Esophagus (tissue), 2 donors: ENCODE measurements around the gene ACACA. TPM values are rescaled to one million over a fixed set of nuclear protein-coding genes. Genes with fewer than 3 reads are reported as not detected.

Experiments used
- H3K27ac ChIP-seq, 2 donors: one replicate each; pipeline ENCODE4 v1.5.1; 2013; ENCODE audit warnings: low read depth in 2 of 2, mild to moderate bottlenecking in 2 of 2, inconsistent platforms in 1 of 2, low read length in 1 of 2, moderate library complexity in 1 of 2
- H3K27me3 ChIP-seq, 2 donors: one replicate each; pipeline ENCODE4 v1.6.1; 2013; ENCODE audit warnings: low read length in 2 of 2, control low read depth in 1 of 2, mild to moderate bottlenecking in 1 of 2; ENCODE audit not compliant: insufficient read depth in 2 of 2, control insufficient read depth in 1 of 2
- H3K36me3 ChIP-seq, 2 donors: one replicate each; pipeline ENCODE4 v1.6.1; 2013; ENCODE audit warnings: low read length in 1 of 2; ENCODE audit not compliant: control insufficient read depth in 2 of 2, insufficient read depth in 2 of 2
- H3K4me1 ChIP-seq, 2 donors: one replicate each; pipeline ENCODE4 v1.6.1; 2013; ENCODE audit warnings: low read length in 1 of 2; ENCODE audit not compliant: control insufficient read depth in 2 of 2, insufficient read depth in 2 of 2
- H3K4me3 ChIP-seq, 2 donors: one replicate each; pipeline ENCODE4 v1.5.1; 2013; ENCODE audit warnings: low read length in 2 of 2, mild to moderate bottlenecking in 2 of 2, low read depth in 1 of 2, moderate library complexity in 1 of 2
- H3K9me3 ChIP-seq, 2 donors: one replicate each; pipeline ENCODE4 v1.6.1; 2013; ENCODE audit warnings: mild to moderate bottlenecking in 2 of 2, low read depth in 1 of 2, low read length in 1 of 2, moderate library complexity in 1 of 2; ENCODE audit not compliant: control insufficient read depth in 2 of 2, insufficient read depth in 1 of 2
- WGBS, 2 donors: extraction: QIAGEN DNeasy Blood & Tissue Kit; methylation state at CpG; one replicate each; pipeline ENCODE4 v1.1.7; 2013; 5-methylcytosine and 5-hydroxymethylcytosine counted together
- polyA plus RNA-seq, 2 donors: library from polyadenylated mRNA; stranded (reverse); fragments of 200-250 nt; gene quantifications; one replicate each; pipeline ENCODE4 v1.2.3, GENCODE V29; 2013
- donor health status: healthy with polysubstance abuse.
- donor health status: Bipolar disorder and iron deficiency.

The ACACA gene
- polyA plus RNA-seq, 2 donors, result 20.0 to 25.4 TPM

- Histone ChIP-seq H3K4me1 (no peaks in the 10 kb centered on the region), H3K27ac (no peak overlapping the region), H3K4me3 (no peak overlapping the region), H3K27me3 (no peaks in the 10 kb centered on the region), H3K36me3 (peaks cover 0 to 3% of the 10 kb centered on the region in 2 donors), H3K9me3 (no peaks in the 10 kb centered on the region)
- WGBS, 2 donors, result 71 to 80% methylated on average over 1 of the region's 1 CpG
These were observed 120.2 kb downstream of the ACACA start for GRCh38 chr17:37286430-37286829.

GRCh38 chr17:37284191-37284590 lies 122.4 kb downstream of the ACACA start:
- Histone ChIP-seq H3K4me1 (no peaks in the 10 kb centered on the region), H3K27ac (no peak overlapping the region), H3K9me3 (no peaks in the 10 kb centered on the region), H3K36me3 (peaks cover 0 to 3% of the 10 kb centered on the region in 2 donors), H3K27me3 (no peaks in the 10 kb centered on the region), H3K4me3 (no peak overlapping the region)
- WGBS, 2 donors, result 63 to 66% methylated on average over 2 of the region's 2 CpGs

DNA sequence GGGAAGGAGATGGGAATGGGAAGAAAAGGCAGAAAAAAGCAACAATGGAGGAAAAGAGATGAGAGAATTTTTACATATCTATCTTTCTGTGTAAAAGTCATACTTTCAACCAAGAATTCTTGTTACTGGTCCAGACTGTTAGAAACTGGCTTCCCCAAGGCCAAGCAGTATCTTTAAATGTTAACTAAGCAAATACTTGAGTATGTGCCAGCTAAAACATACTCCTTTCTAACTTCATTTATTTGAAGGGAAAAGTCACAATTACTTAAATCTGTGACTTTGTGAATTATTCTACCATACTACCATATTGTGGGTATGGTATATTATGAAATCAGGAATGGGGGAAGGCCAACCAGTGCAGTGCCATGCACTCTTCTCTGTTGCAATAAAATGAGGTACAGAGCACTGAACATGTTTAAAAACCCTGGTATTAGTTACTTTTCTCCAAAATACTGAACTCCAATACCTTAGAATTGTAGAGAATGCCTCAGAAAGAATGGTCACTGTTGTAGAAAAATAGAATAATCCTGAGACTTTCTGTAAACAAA lies 123.1 kb downstream of the ACACA start:
- no peaks in the 10 kb centered on the region for H3K4me1 ChIP-seq
- no peaks in the 10 kb centered on the region for H3K27me3 ChIP-seq
- no peak overlapping the region for H3K4me3 ChIP-seq
- no peaks in the 10 kb centered on the region for H3K9me3 ChIP-seq
- H3K36me3 ChIP-seq, result peaks cover 0 to 3% of the 10 kb centered on the region in 2 donors
- H3K27ac ChIP-seq, result no peak overlapping the region

DNA sequence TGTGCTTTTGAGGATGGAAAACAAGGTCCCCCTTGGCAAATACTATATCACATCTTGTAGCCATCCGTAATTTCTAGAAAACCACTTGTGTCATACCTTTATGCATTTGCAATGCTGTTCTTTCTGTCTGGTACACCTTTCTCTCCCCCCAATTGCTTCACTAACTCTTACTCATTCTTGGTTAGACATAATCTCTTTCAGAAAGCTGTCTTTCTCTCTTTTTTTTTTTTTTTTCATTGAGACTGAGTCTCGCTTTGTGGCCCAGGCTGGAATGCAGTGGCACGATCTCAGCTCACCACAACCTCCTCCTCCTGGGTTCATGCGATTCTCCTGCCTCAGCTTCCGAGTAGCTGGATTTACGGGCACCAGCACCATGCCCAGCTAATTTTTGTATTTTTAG lies 125.8 kb downstream of the ACACA start:
- Histone ChIP-seq H3K36me3 (peaks cover 0 to 3% of the 10 kb centered on the region in 2 donors), H3K9me3 (no peaks in the 10 kb centered on the region), H3K27ac (no peak overlapping the region), H3K4me1 (no peaks in the 10 kb centered on the region), H3K4me3 (no peak overlapping the region), H3K27me3 (no peaks in the 10 kb centered on the region)
- WGBS, 2 donors, result 96 to 97% methylated on average over 6 of the region's 6 CpGs

DNA sequence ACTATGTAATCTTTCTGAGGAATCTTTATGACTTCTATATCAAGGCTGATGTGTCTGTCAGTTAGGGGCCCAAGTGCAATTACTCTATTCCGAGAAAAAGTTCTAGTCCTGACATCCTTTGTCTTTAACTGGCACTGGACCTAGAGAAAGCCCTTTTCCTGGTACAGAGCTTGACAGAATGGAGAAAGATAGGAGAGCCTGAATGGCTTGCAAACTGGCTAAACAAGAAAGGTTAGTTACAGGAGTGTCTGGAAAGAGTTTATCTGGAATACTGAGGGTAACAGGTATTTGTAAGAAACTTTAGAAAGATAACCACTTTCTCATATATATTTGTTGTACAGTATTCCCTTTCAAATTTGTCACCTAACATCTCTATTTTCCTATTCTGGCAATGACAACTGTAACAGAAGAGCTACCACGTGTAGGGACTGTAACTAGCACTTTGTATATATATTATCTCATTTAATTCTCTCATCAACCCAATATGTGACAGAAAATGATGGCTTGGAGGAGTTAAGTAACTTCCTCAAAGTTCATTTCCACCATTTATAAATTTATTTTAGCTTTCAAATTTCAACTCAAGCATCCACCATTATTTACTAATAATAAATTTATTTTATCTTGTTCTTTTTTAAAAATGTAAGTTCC lies 128.3 kb downstream of the ACACA start:
- 43 to 52% methylated on average over 2 of the region's 2 CpGs for WGBS, 2 donors
- no peaks in the 10 kb centered on the region for H3K9me3 ChIP-seq
- H3K4me3 ChIP-seq, result no peak overlapping the region
- peaks cover 3 to 4% of the 10 kb centered on the region in 2 donors for H3K36me3 ChIP-seq
- H3K27me3 ChIP-seq, result no peaks in the 10 kb centered on the region
- H3K4me1 ChIP-seq, result no peaks in the 10 kb centered on the region
- no peak overlapping the region for H3K27ac ChIP-seq

DNA sequence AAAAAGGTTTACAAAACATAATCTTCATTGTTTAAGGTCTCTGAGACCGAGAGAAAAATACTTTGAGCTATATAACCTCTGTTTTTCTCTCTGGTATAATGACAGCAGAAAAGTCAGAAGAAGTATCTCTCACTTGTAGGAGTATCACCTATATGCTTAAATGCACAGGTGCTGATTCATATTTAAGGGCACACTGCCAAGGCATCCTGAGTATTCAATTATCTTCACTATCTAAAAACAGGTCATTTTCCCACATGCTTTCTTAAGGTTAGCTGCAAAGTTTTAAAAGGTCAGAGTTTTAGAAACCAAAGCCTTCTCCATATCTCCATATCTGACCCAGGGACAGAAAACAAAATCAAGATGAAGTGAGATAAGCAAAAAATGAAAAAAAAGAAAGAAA lies 130.2 kb downstream of the ACACA start:
- H3K4me1 ChIP-seq, result no peaks in the 10 kb centered on the region
- no peak overlapping the region for H3K27ac ChIP-seq
- peaks cover 0 to 4% of the 10 kb centered on the region in 2 donors for H3K36me3 ChIP-seq
- H3K9me3 ChIP-seq, result no peaks in the 10 kb centered on the region
- no peak overlapping the region for H3K4me3 ChIP-seq
- no peaks in the 10 kb centered on the region for H3K27me3 ChIP-seq
- 0% methylated on average over 1 of the region's 1 CpG for WGBS, 2 donors

DNA sequence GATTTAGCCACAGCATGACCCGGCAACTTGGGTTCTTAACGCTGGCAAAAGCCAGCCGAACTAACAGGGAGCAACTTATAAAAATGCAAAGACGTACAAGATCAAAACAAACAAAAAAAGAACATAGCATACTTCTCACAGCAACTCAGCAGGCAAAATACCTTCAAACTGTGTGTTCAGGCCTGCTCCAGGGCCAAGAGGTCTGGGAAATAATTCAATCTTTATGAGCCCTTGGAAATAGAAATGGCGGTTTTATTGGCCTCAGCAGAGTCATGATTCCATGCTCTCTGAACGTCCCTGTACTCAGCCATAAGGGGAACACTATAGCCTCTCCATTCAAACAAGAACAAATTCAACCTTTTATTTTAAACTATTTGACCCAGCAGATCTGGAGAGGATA lies 132.2 kb downstream of the ACACA start:
- Histone ChIP-seq H3K27ac (no peak overlapping the region), H3K4me3 (no peak overlapping the region), H3K36me3 (peaks cover 0 to 4% of the 10 kb centered on the region in 2 donors), H3K4me1 (no peaks in the 10 kb centered on the region), H3K27me3 (no peaks in the 10 kb centered on the region), H3K9me3 (no peaks in the 10 kb centered on the region)
- 82 to 86% methylated on average over 6 of the region's 6 CpGs for WGBS, 2 donors

DNA sequence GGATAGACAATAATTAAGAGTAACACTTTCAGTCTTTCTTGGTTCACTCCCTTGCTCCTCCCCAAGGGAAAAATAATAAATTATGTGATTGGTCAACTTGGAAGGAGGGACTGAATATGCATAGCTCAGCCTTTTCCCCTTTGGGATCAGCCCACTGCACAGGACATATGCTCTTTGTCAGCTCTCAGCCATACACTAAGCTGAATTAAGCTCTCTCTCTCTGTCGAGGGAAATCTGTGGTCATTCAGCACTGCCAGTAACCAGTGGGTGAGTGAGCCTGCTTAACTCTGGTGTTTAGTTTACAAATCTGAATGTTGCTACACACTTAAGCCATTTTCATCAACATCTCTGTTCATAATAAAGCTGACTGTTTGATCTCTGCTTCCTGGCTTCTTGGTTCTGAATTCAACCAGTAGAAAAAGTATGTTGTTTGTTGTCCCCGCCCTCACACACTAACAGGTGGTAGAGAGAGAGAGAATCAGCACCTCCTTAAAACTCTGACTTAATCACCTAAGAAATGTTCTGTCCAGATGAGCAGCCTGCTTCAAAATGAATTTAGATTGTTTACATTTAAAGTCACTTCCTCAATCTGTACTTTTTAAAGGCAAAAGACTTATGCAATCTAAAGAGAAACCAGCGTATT lies 133.1 kb downstream of the ACACA start:
- H3K36me3 ChIP-seq, result peaks cover 0 to 4% of the 10 kb centered on the region in 2 donors
- H3K4me3 ChIP-seq, result no peak overlapping the region
- no peaks in the 10 kb centered on the region for H3K9me3 ChIP-seq
- WGBS, 2 donors, result 64 to 65% methylated on average over 3 of the region's 3 CpGs
- no peaks in the 10 kb centered on the region for H3K27me3 ChIP-seq
- H3K4me1 ChIP-seq, result no peaks in the 10 kb centered on the region
- H3K27ac ChIP-seq, result no peak overlapping the region

DNA sequence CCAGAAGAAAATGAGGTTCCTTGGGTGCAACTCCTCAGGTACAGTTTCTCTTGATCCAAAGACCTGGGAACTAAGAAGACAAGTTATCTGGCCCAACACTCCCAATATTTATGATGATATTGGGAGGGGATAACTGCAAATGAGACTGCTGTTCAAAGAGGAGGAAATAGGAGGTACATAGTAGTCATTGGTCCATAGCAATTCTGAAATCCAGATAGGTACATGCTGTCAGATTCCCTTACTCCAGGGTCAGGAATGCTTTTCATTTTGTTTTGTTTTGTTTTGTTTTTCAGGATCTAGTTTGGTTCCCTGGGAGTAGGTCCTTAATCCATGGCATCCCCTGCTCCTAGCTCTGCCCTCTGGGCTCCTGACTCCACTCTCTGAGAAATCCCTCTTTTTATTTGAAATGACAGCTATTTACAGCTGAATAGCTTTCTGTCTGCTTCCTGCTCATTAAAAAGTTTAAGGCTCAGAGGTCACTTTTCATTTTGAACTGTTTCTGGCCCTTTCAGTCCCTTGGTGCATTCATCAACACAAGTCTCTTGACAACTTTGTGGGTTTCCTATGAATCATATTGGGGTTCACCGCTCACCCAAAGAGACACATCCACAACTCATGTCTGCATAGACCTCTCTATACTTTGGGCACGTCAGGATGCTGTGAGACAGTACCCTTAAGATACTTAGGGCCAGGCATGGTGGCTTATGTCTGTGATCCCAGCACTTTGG lies 141.0 kb downstream of the ACACA start:
- WGBS, 2 donors, result 97% methylated on average over 2 of the region's 2 CpGs
- Histone ChIP-seq H3K4me1 (no peaks in the 10 kb centered on the region), H3K27me3 (no peaks in the 10 kb centered on the region), H3K9me3 (peaks cover 0 to 4% of the 10 kb centered on the region in 2 donors), H3K36me3 (peaks cover 7 to 14% of the 10 kb centered on the region in 2 donors), H3K4me3 (no peak overlapping the region), H3K27ac (no peak overlapping the region)
